Motor neuron (in vitro differentiated cells): ENCODE data around the gene ALDH9A1. TPM values are rescaled to one million over a fixed set of nuclear protein-coding genes. Genes with fewer than 3 reads are reported as not detected.
"Not testable (repeated sequence)": the region's sequence is repeated elsewhere in the genome, so short reads cannot be mapped to it uniquely, and the experiment has no call there.

Source experiments
- ATAC-seq, 8 experiments: fragments of 200-7000 bp; cut with Tn5 transposase; replicated peaks in 6 of 8; 2 replicates each; pipeline ENCODE4 v1.8.0; 2021; ENCODE audit warnings: mild to moderate bottlenecking in 8 of 8, moderate library complexity in 8 of 8
- H3K27ac ChIP-seq, 2 donors: fragments of 250-450 bp; sonication (Bioruptor Pico); 2 replicates each; pipeline ENCODE4 v1.9.0; 2021; ENCODE audit warnings: antibody characterized with exemption in 2 of 2, mild to moderate bottlenecking in 2 of 2, moderate library complexity in 1 of 2
- H3K4me1 ChIP-seq, 2 donors: fragments of 250-450 bp; sonication (Bioruptor Pico); replicated peaks in 1 of 2; 2 replicates each; pipeline ENCODE4 v1.6.1; 2021; ENCODE audit warnings: antibody characterized with exemption in 2 of 2, mild to moderate bottlenecking in 2 of 2, moderate library complexity in 1 of 2
- H3K4me3 ChIP-seq, 5 donors: fragments of 250-450 bp; sonication (Bioruptor Pico); 2 replicates each; pipeline ENCODE4 v1.9.0; 2021; ENCODE audit warnings: antibody characterized with exemption in 5 of 5, mild to moderate bottlenecking in 5 of 5, moderate library complexity in 4 of 5
- WGBS, 10 experiments: fragments of 450-650 bp; shearing (Covaris generic); methylation state at CpG; one replicate each; pipeline ENCODE4 v1.0.0; 2022; 5-methylcytosine and 5-hydroxymethylcytosine counted together
- in situ Hi-C, 9 experiments: fragments of 400-800 bp; cut with MboI; loops; one replicate each; pipeline ENCODE4 v1.15.0; 2021; ENCODE audit warnings: low sequenced_read_pairs in 9 of 9, low pct_unique_long_range_greater_than_20kb in 2 of 9; ENCODE audit not compliant: unreplicated experiment in 9 of 9
- total RNA-seq, 8 experiments: library from RNA; unstranded; fragments of 300-600 nt; gene quantifications; 2 replicates each; pipeline versions ENCODE4 v1.2.3 to v1.2.4, GENCODE V29; 2022

ALDH9A1 gene
- total RNA-seq, 8 experiments from 2014 or later, result 23.3 to 69.0 (median 41.5) TPM

- ATAC-seq, result no peak
- 74 to 100% (median 96%) methylated on average over 1 to 8 of the region's 9 CpGs for WGBS, 10 experiments
- no peak overlapping the region for H3K4me3 ChIP-seq
- in situ Hi-C loops, result no loop called here
- H3K27ac ChIP-seq, result no peak overlapping the region
- H3K4me1 ChIP-seq, result no peaks in the 10 kb centered on the region
These were observed 47.3 kb downstream of the ALDH9A1 start for GRCh38 chr1:165650981-165651625.

- no peaks in the 10 kb centered on the region for H3K4me1 ChIP-seq
- no peak overlapping the region for H3K27ac ChIP-seq
- in situ Hi-C loops, result no loop called here
- WGBS, 10 experiments, result 40 to 100% (median 78%) methylated on average over 1 to 6 of the region's 7 CpGs
- no peak overlapping the region for H3K4me3 ChIP-seq
- no peak for ATAC-seq
These were observed 49.3 kb downstream of the ALDH9A1 start for GRCh38 chr1:165648919-165649572.

- no peak overlapping the region for H3K4me3 ChIP-seq
- H3K27ac ChIP-seq, result no peak overlapping the region
- ATAC-seq, result no peak
- 91 to 96% (median 95%) methylated on average over 4 of the region's 4 CpGs; no CpG with 5 or more reads in 7 of the 10 experiments for WGBS, 10 experiments
- H3K4me1 ChIP-seq, result no peaks in the 10 kb centered on the region
- in situ Hi-C loops, result no loop called here
These were observed 50.4 kb downstream of the ALDH9A1 start for GRCh38 chr1:165647970-165648369.

GRCh38 chr1:165647517-165647916 lies 50.8 kb downstream of the ALDH9A1 start:
- Histone ChIP-seq H3K4me1 (no peaks in the 10 kb centered on the region), H3K27ac (no peak overlapping the region), H3K4me3 (no peak overlapping the region)
- in situ Hi-C loops, result no loop called here
- ATAC-seq, result no peak

- WGBS, 10 experiments, result 9 to 96% (median 84%) methylated on average over 2 to 8 of the region's 8 CpGs
- no peak overlapping the region for H3K27ac ChIP-seq
- no peak overlapping the region for H3K4me3 ChIP-seq
- H3K4me1 ChIP-seq, result no peaks in the 10 kb centered on the region
- ATAC-seq, result peak; percentile 29 to 95 (median 73)
- in situ Hi-C loops, result no loop called here
These were observed 52.6 kb downstream of the ALDH9A1 start for GRCh38 chr1:165645654-165646366.

GRCh38 chr1:165644064-165644735 lies 54.2 kb downstream of the ALDH9A1 start:
- no peak for ATAC-seq
- in situ Hi-C loops, result no loop called here
- 83 to 100% (median 88%) methylated on average over 1 to 2 of the region's 2 CpGs; no CpG with 5 or more reads in 1 of the 10 experiments for WGBS, 10 experiments
- H3K27ac ChIP-seq, result no peak overlapping the region
- no peak overlapping the region for H3K4me3 ChIP-seq
- no peaks in the 10 kb centered on the region for H3K4me1 ChIP-seq

GRCh38 chr1:165641231-165641987 lies 57.0 kb downstream of the ALDH9A1 start:
- Histone ChIP-seq H3K4me3 (no peak overlapping the region), H3K4me1 (peaks cover 0 to 2% of the 10 kb centered on the region in 2 donors), H3K27ac (no peak overlapping the region)
- in situ Hi-C loops, result no loop called here
- peak in 2 of 8 experiments; percentile 10 to 29 for ATAC-seq
- 17 to 100% (median 77%) methylated on average over 1 to 2 of the region's 2 CpGs; no CpG with 5 or more reads in 3 of the 10 experiments for WGBS, 10 experiments

- in situ Hi-C loops, result no loop called here
These were observed 58.3 kb downstream of the ALDH9A1 start for GRCh38 chr1:165639821-165640623.

GRCh38 chr1:165638211-165638610 lies 60.2 kb downstream of the ALDH9A1 start:
- in situ Hi-C loops, ATAC-seq, H3K4me1 ChIP-seq, H3K4me3 ChIP-seq, H3K27ac ChIP-seq: not testable (repeated sequence)
- WGBS, 10 experiments, result 80 to 100% (median 97%) methylated on average over 1 to 7 of the region's 7 CpGs; no CpG with 5 or more reads in 3 of the 10 experiments

More at GRCh38 chr1:165639821-165640623, 58.3 kb downstream of the ALDH9A1 start:
- no peak overlapping the region for H3K4me3 ChIP-seq
- no peak for ATAC-seq
- peaks cover 0 to 2% of the 10 kb centered on the region in 2 donors for H3K4me1 ChIP-seq
- 57 to 100% (median 100%) methylated on average over 1 of the region's 1 CpG; no CpG with 5 or more reads in 3 of the 10 experiments for WGBS, 10 experiments
- H3K27ac ChIP-seq, result no peak overlapping the region

- 75 to 100% (median 94%) methylated on average over 1 of the region's 1 CpG; no CpG with 5 or more reads in 4 of the 10 experiments for WGBS, 10 experiments
- ATAC-seq, result no peak
- H3K4me3 ChIP-seq, result no peak overlapping the region
These were observed 60.9 kb downstream of the ALDH9A1 start for GRCh38 chr1:165637427-165637826.

GRCh38 chr1:165635823-165636222 lies 62.5 kb downstream of the ALDH9A1 start:
- in situ Hi-C loops, result no loop called here
- no peak for ATAC-seq

More at GRCh38 chr1:165637427-165637826, 60.9 kb downstream of the ALDH9A1 start:
- Histone ChIP-seq H3K4me1 (peaks cover 7 to 14% of the 10 kb centered on the region in 2 donors), H3K27ac (no peak overlapping the region)
- in situ Hi-C loops, result no loop called here

GRCh38 chr1:165635329-165635728 lies 63.0 kb downstream of the ALDH9A1 start:
- Histone ChIP-seq H3K27ac (no peak overlapping the region), H3K4me1 (peaks cover 8 to 18% of the 10 kb centered on the region in 2 donors), H3K4me3 (no peak overlapping the region)
- in situ Hi-C loops, result no loop called here
- ATAC-seq, result no peak
- 10 to 88% (median 39%) methylated on average over 1 to 2 of the region's 2 CpGs; no CpG with 5 or more reads in 1 of the 10 experiments for WGBS, 10 experiments

More at GRCh38 chr1:165635823-165636222, 62.5 kb downstream of the ALDH9A1 start:
- Histone ChIP-seq H3K4me3 (no peak overlapping the region), H3K27ac (no peak overlapping the region), H3K4me1 (peaks cover 8 to 18% of the 10 kb centered on the region in 2 donors)
- WGBS, 10 experiments, result 43 to 100% (median 50%) methylated on average over 1 to 2 of the region's 2 CpGs; no CpG with 5 or more reads in 3 of the 10 experiments
